ENCODE results near the gene PEX12.

- TF ChIP-seq CTCF (IDR thresholded peaks at IDR 0.05) (no peak), POLR2A (IDR thresholded peaks at IDR 0.05) (no peak)
These were observed 5.7 kb upstream of the PEX12 start for GRCh38 chr17:35584061-35584460.

Data from body of pancreas (tissue), 4 donors.